Muscle layer of colon (tissue), 2 donors: ENCODE measurements around the gene ACAD9.
"Not testable (repeated sequence)": the region's sequence is repeated elsewhere in the genome, so short reads cannot be mapped to it uniquely, and the experiment has no call there.

ENCODE experiments used
- H3K27ac ChIP-seq: one replicate; pipeline ENCODE4 v1.7.0; 2013; ENCODE audit warnings: low read depth, mild to moderate bottlenecking, low read length, moderate library complexity
- H3K27me3 ChIP-seq, 2 donors: one replicate each; pipeline ENCODE4 v1.7.0; 2013; ENCODE audit warnings: low read length in 2 of 2, mild to moderate bottlenecking in 2 of 2; ENCODE audit not compliant: insufficient read depth in 2 of 2, control insufficient read depth in 1 of 2
- H3K36me3 ChIP-seq: one replicate; pipeline ENCODE4 v1.7.0; 2013; ENCODE audit warnings: mild to moderate bottlenecking, low read length; ENCODE audit not compliant: insufficient read depth
- H3K4me1 ChIP-seq: one replicate; pipeline ENCODE4 v1.7.0; 2013; ENCODE audit warnings: mild to moderate bottlenecking, low read length; ENCODE audit not compliant: insufficient read depth
- H3K4me3 ChIP-seq, 2 donors: one replicate each; pipeline ENCODE4 v1.7.0; 2013; ENCODE audit warnings: low read length in 2 of 2, low read depth in 1 of 2, mild to moderate bottlenecking in 1 of 2, moderate library complexity in 1 of 2
- H3K9ac ChIP-seq: one replicate; pipeline ENCODE4 v1.7.0; 2013; ENCODE audit warnings: low read length
- H3K9me3 ChIP-seq: one replicate; pipeline ENCODE4 v1.7.0; 2013; ENCODE audit warnings: mild to moderate bottlenecking, low read length
- donor health status: abdominal sarcoma.
- donor health status: Adenocarcinoma of cecum.

ACAD9 gene

DNA sequence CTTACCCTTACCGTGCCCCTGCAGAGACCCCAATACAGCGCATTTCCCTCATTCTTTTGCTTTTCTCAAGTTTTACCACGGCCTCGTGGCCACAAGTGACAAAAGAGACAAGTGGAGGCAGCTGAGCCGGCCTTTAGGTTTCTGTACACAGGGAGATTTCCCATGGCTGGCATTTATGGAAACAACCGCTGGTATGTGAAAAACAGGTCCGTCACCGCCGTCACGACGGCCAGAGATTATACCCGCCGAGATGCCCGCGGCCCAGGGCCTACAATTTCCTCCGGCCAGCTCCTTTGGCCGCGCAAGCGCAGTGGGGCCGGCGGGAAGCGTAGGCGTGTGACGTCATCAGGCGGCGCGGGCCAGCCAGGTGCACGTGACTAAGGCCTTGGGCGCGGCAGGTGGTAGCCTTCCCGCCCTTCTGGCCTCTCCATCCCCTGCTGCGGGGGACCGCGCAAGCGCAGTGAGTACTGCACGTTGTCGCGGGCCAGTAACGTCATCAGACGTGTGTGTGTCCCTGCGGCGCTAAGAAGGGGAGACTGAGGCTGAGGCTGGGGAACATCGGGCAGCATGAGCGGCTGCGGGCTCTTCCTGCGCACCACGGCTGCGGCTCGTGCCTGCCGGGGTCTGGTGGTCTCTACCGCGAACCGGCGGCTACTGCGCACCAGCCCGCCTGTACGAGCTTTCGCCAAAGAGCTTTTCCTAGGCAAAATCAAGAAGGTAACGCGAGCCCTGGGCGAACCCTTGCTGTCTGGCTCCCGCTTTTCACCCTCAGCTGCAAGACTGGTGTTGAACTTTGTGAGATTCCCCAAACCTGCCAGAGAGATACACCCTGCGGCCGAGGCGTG is at the start of gene ACAD9:
ACAD9 (plus strand) TSS at position 496 of the 845 bp plus-strand sequence; CDS start at position 568, 72 bp downstream.
- no peaks in the 10 kb centered on the region for H3K9me3 ChIP-seq
- peak within 1 kb of the TSS; percentile 76 for H3K27ac ChIP-seq
- H3K27me3 ChIP-seq, result no peaks in the 10 kb centered on the region
- peak within 1 kb of the TSS; percentile 94 for H3K9ac ChIP-seq
- peak within 1 kb of the TSS; percentile 59 to 90 for H3K4me3 ChIP-seq
- H3K36me3 ChIP-seq, result peaks cover 8% of the 10 kb centered on the region
- peaks cover 40% of the 10 kb centered on the region for H3K4me1 ChIP-seq

DNA sequence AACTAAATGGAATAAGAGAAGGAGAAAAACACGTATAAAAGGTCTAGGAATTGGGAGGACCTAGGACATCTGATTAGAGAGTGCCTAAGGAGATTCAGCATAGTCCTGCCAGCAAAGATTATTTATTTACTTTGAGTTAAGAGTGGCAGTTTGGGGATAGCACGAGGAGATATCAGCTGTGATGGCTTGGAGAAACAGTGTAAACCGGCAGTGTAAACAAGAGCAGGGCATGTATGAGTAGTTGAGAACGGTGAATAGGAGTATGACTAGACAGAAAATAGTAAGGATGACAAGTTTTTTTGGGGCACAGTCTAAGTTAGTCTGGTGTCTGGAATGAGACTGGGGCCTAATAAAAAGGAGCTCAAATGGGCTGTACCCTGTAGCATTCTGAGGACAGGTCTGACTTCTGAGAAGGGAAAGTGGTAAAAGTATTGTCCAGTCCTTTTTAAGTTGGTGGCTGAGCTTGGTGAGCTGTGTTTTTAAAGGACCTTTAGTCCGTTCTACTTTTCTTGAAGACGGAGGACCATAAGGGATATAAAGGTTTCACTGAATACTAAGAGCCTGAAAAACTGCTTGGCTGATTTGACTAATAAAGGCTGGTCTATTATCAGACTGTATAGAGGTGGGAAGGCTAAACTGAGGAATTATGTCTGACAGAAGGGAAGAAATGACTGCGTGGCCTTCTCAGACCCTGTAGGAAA is 49.3 kb upstream of the ACAD9 start:
- not testable (repeated sequence) for H3K27ac ChIP-seq, H3K36me3 ChIP-seq, H3K9me3 ChIP-seq, H3K4me1 ChIP-seq, H3K4me3 ChIP-seq, H3K27me3 ChIP-seq, H3K9ac ChIP-seq

DNA sequence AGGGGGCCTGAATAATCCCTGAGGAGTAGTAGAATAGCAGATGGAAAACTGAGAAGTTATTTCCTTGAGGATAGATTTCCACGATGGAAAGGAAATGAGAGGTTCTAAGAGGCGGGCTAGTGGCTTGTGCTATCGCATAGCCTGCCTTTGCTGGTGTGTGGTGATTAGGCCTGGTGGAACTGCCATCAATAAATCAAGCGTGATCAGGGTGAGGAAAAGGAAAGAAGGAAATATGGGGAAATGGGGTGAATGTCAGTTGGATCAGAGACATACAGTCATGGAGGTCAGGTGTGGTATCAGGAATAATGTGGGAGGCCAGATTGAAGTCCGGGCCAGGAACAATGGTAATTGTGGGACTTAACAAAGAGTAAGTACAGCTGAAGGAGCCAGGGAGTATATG is 48.7 kb upstream of the ACAD9 start:
- H3K27ac ChIP-seq, H3K27me3 ChIP-seq, H3K4me1 ChIP-seq, H3K9me3 ChIP-seq, H3K4me3 ChIP-seq, H3K9ac ChIP-seq, H3K36me3 ChIP-seq: not testable (repeated sequence)

DNA sequence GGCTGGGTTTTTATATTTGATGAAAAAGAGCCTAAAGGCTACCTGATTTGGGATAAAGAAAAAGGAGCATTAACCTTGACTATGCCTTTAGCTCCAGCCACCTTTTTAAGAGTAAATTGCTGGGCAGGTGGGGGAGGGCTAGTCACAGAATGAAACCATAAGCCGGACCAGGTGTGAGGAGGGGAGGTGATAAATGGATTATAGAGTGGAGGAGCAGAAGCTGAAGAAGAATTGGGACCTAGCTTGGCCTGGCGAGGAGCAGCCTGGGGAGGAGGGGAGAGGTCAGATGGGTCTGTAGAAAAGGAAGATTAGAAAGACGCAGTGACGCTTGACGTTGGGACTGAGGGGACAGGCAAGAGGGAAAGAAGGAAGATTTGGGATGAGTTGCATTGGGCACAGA is 46.4 kb upstream of the ACAD9 start:
- H3K27me3 ChIP-seq, H3K4me3 ChIP-seq, H3K4me1 ChIP-seq, H3K9ac ChIP-seq, H3K9me3 ChIP-seq, H3K36me3 ChIP-seq, H3K27ac ChIP-seq: not testable (repeated sequence)

DNA sequence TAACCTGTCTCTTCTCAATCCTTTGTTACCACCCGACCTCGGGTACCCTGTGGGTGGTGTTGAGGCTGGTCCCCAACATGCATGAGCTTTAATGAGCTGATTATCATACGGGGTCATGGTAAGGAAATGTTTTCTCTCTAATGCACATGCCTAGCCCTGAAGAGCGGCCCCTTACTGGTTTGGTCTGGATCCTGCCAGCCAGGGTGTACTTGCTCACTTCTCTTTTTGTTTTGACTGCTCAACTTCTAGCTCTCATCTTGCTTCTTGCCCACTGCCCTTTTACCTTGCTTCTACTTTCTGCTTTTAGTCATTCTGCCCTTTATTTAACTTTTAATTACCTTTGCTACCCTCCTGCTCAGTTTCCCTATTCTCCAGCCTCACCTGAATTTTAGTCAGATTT is 44.3 kb upstream of the ACAD9 start:
- no peaks in the 10 kb centered on the region for H3K36me3 ChIP-seq
- H3K9ac ChIP-seq, result no peak overlapping the region
- no peaks in the 10 kb centered on the region for H3K4me1 ChIP-seq
- no peak overlapping the region for H3K27ac ChIP-seq
- H3K27me3 ChIP-seq, result no peaks in the 10 kb centered on the region
- no peak overlapping the region for H3K4me3 ChIP-seq
- H3K9me3 ChIP-seq, result no peaks in the 10 kb centered on the region

DNA sequence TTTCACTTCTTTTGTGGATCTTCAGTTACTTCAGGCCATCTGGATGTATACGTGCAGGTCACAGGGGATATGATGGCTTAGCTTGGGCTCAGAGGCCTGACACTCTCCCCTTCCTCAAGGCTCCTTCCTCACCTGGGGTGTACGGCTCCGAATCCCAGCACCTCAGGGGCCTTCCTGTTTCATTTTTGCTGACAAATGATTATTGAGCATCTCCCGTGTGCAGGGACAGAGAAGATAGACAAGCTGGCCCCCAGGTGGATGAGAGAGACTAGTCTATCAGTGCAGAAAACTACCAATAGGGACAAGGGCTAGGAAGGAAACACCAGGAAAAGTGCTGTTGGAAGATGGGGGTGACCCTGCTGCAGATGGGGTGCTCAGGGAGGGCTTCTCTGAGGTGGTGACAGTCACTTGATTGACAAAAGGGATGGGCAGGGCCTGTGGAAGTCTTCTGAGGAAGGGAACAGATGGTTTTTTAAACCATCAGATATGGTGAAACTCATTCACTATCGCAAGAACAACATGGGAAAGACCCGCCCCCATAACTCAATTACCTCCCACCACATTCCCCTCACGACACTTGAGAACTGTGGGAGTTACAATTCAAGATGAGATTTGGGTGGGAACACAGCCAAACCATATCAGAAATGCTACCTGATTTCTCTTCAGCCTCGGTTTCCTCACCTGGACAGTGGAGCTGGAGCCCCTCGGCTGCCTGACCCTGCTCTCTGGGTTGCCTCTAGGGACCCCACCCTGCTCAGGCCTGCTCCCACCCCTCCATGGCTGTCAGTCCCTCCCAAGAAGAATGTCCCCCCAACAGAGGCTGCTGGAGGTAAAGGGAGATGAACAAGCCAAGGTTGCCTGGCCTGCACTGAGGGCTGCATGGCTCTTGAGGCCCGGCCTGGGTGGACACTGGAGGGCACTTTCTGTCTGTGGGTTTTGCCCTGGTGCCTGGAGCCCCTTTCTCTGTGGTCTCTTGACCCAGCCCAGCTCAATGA is 37.2 kb upstream of the ACAD9 start:
- H3K27me3 ChIP-seq, result no peaks in the 10 kb centered on the region
- no peak overlapping the region for H3K27ac ChIP-seq
- H3K4me3 ChIP-seq, result no peak overlapping the region
- H3K4me1 ChIP-seq, result peaks cover 14% of the 10 kb centered on the region
- H3K9me3 ChIP-seq, result no peaks in the 10 kb centered on the region
- H3K36me3 ChIP-seq, result no peaks in the 10 kb centered on the region
- no peak overlapping the region for H3K9ac ChIP-seq

DNA sequence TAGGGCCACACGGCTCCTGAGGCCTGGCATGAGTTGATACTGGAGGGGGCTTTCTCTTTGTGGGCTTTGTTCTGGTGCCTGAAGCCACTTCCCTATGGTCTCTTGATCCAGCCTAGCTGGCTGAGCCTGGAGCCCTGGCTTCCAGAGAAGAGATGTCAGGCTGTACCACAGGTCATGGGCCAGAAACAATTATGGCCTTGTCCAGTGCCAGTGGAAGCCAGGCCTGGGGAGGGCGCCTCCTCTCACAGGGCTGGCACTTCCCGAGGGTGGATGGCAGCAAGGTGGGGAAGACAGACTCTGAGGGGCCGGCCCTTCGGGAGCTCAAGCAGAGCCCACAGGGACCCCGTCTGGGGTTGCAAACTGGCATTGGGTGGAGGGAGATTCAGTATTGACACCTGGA is 34.9 kb upstream of the ACAD9 start:
- no peak overlapping the region for H3K27ac ChIP-seq

DNA sequence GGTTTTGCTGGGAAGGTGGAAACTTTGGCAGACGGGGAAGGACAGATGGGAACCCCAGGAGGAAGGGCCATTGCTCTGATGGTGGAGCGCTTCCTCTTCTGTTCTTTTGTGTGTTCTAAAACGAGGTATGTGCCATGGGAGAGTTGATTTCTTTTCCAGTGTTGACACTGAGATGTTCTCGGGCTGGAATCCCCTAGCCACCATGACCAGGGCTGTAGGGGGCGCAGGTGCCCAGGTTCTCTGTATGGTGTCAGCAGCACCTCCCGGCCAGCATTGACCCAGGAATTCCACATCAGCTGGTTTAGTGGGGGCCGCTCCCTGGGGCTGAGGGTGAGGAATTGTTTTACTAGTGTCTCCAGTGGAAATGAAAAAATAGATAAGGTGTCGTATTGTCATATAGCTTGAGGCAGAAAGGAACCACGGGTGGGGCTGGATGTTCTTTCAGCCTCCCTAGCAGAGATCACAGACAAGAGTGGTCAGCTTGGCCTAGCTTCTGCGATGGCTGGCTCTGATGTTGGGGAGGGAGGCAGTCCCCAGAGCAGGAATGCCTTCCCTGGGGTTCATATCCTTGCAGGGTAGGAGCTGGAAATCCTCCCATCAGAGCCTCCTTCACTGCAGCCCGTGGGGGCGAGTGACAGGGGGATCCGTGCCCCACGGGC is 34.2 kb upstream of the ACAD9 start:
- no peaks in the 10 kb centered on the region for H3K27me3 ChIP-seq
- H3K4me3 ChIP-seq, result peak overlapping the region; percentile 48 to 70
- no peak overlapping the region for H3K9ac ChIP-seq
- no peaks in the 10 kb centered on the region for H3K9me3 ChIP-seq
- no peak overlapping the region for H3K27ac ChIP-seq
- peaks cover 14% of the 10 kb centered on the region for H3K4me1 ChIP-seq
- H3K36me3 ChIP-seq, result no peaks in the 10 kb centered on the region

More for the DNA sequence above, 34.9 kb upstream of the ACAD9 start:
- Histone ChIP-seq H3K4me1 (peaks cover 14% of the 10 kb centered on the region), H3K9ac (no peak overlapping the region), H3K9me3 (no peaks in the 10 kb centered on the region), H3K36me3 (no peaks in the 10 kb centered on the region), H3K27me3 (no peaks in the 10 kb centered on the region), H3K4me3 (no peak overlapping the region)

DNA sequence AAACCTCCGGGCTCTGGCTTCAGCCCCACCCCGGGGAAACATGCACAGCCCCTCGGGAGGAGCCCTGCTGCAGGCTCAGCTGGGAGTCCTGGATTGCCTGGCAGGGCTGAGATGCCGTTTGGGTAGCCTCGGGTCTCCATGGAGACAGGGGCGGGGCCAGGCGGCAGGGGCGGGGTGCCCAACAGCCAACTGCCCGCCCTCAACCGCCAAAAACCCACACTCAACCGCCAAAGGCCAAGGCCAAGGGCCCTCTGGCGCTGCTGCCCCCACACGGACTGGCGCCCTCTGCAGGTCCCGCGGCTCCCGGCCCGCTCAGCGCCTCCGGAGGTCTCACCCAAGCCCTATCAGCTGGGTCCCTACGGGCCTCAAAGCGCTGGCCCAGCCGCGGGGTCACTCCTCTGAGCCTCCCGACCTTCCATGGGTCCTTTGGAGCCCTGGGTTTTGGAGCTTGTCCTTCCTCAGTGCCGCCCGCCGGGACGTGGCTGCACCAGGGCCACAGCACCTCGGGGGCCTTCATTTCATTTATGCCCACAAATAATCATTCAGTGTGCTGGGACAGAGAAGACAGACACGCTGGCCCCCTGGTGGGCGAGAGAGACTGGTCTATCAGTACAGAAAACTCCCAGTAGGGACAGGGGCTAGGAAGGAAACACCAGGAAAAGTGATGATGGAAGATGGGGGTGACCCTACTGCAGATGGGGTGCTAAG is 33.5 kb upstream of the ACAD9 start:
- Histone ChIP-seq H3K27ac (no peak overlapping the region), H3K27me3 (no peaks in the 10 kb centered on the region), H3K36me3 (no peaks in the 10 kb centered on the region), H3K4me1 (peaks cover 14% of the 10 kb centered on the region), H3K9me3 (no peaks in the 10 kb centered on the region), H3K9ac (no peak overlapping the region), H3K4me3 (peak overlapping the region; percentile 48 to 70)

DNA sequence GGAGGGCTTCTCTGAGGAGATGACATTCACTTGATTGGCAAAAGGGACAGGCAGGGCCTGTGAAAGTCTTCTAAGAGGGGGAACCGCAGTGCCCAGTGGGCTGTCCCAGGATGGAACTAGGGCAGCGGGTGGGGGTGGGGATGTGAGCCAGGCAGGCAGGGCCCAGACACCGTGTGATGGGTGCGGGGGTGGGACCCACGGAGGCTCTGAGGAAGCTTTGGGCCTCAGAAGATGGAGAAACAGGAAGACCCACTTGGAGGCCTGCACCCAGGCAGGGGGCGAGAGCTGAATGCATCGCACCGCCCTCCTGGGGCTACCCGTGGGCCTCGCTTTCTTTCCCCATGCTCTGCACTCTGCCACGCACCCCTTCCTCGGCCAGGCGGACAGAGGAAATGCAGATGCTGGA is 32.9 kb upstream of the ACAD9 start:
- Histone ChIP-seq H3K9ac (no peak overlapping the region), H3K4me3 (peak overlapping the region in 1 of 2 donors; percentile 70)

More for the DNA sequence above, 32.9 kb upstream of the ACAD9 start:
- H3K4me1 ChIP-seq, result peaks cover 14% of the 10 kb centered on the region
- H3K9me3 ChIP-seq, result no peaks in the 10 kb centered on the region
- H3K36me3 ChIP-seq, result no peaks in the 10 kb centered on the region
- H3K27ac ChIP-seq, result no peak overlapping the region
- no peaks in the 10 kb centered on the region for H3K27me3 ChIP-seq
